Measurements from ENCODE around the gene PTPRN2.
"Not testable (repeated sequence)": the region's sequence is repeated elsewhere in the genome, so short reads cannot be mapped to it uniquely, and the experiment has no call there.

PTPRN2 gene

DNA sequence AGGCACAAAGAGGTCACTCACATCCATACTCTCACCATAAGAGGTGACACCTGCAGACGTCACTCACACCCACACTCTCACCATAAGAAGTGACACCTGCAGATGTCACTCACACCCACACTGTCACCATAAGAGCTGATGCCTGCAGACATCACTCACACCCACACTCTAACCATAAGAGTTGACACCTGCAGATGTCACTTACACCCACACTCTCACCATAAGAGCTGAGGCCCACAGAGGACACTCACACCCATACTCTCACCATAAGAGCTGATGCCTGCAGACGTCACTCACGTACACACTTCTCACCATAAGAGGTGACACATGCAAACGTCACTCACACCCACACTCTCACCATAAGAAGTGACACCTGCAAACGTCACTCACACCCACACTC, 255.1 kb downstream of the PTPRN2 start:
- DNase-seq, result not testable (repeated sequence)

- DNase-seq, result not testable (repeated sequence)
Observed at GRCh38 chr7:158331826-158332450, 255.7 kb downstream of the PTPRN2 start.

DNA sequence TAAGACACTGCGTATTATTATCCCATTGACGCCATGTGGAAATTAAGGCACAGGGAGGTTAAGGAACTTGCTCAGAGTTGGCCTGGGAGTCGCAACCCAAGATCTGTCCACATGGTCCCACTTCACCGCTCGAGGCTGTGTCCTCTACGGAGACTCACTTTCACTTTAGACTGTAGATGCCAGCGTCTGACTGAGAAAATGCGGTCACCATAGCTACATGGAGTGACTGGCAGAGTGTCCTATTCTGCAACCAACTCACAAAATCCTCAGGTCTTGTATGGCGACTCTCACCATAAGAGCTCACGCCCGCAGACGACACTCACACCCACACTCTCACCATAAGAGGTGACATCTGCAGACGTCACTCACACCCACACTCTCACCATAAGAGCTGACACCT, 257.9 kb downstream of the PTPRN2 start:
- no peak for DNase-seq

GRCh38 chr7:158329014-158329610, 258.5 kb downstream of the PTPRN2 start:
- no peak for DNase-seq

GRCh38 chr7:158328376-158329013, 259.1 kb downstream of the PTPRN2 start:
- no peak for DNase-seq

DNA sequence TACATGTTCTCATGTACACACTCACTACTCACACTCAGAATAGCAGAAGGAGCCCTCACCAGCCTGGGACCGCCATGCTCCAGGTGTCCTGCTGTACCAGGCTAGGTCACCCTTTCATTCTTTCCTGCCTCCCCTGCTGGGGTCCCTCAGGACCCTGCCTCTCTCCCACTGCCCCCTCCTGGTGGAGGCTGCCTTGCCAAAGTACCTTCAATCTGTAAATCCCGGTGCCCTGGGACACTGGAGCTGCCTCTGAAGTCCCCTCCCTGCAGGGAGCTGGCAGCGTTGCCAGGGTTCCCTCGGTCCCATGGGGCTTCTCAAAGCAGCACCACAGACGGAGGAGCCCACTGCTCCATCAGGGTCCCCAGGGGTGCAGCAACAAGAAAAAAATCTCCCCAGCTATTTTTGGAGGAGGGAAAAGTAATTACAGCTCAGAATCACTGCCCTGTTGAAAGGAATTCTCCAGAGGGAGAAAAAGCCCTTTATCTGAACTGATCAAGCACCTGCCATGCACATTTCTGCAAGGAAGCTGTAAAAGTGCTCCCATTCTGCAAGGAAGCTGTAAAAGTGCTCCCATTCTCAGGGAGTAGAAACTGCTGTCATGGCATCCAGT, 259.9 kb downstream of the PTPRN2 start:
- DNase-seq, result no peak

- DNase-seq, result no peak
Observed at GRCh38 chr7:158327012-158327411, 260.6 kb downstream of the PTPRN2 start.

DNA sequence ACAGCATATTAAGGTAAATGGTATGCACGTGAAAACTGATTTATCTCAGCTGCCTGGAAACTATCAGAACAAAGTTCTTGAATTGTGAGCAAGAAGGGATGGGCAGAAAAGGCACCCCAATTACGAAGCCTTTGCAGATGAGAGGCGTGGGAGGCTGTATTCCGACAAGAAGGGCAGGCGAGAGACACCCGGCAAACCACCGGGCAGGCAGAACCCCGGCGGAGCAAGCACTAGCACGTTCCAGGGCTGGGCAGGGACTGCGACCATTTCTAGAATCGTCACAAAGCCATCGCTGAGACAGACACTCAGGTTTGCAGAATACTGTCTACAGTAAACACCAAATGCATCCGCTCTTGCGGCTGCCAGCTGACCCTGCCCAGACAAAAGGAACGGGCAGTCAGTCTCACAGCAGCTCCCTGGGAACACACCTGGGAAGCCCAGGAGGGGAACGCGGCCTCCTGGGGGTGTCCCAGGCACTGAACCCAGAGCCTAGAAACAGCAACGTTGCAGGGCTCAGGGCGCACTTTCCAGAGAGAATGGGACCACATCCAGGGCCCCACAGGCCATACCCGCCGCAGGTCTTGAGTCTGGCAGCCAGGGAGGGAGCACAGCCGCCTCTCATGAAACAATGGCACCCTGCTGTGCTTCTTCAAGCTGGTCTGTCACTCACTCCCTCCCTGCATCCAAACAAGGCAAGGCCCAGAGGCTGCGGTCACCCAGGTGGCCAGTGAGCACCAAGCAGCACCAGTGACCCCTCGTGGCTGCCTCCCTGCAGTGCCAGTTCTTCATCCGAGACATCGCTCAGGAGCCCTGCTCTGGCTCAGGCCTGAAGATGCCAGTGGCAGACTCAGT, 261.9 kb downstream of the PTPRN2 start:
- no peak for DNase-seq

DNA sequence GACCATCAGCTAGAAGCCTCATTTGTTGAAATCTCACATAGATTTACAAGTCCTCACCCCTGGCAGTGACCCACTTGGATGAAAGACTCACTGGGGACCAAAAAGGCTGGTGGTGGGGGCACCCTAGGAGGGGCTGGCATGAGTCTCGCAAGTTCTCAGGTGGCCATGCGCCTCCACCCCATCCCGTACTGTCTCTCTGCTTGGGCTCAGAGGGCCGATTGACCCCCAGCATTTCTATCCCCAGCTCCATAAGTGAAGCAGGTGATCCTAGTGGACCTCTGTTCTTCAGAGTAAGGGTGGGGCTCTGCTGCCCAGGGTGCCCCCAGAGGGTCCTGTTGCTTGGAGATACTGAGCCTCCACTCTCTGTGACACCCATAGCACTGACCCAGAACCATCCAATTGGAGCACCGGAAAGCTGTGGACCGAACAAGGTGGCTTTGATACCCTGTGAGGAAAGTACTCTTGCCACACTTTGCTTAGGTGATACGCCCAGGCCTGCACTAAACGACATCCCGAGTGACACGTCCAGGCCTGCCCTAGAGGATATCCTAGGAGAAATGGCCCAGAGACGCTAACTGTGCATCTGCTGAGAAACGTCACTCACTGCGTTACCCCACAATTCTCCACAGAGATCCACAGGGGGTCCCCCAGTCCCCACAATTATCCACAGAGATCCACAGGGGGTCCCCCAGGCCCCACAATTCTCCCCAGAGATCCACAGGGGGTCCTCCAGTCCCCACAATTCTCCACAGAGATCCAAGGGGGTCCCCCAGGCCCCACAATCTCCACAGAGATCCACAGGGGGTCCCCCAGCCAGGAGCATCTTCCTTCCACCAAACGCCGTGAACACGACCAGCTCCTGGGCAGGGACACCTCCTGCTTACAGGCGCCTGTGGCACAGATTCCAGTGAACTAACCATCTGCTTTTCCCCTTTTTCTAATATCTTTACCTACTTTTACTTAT, 262.9 kb downstream of the PTPRN2 start:
- DNase-seq, result no peak

DNA sequence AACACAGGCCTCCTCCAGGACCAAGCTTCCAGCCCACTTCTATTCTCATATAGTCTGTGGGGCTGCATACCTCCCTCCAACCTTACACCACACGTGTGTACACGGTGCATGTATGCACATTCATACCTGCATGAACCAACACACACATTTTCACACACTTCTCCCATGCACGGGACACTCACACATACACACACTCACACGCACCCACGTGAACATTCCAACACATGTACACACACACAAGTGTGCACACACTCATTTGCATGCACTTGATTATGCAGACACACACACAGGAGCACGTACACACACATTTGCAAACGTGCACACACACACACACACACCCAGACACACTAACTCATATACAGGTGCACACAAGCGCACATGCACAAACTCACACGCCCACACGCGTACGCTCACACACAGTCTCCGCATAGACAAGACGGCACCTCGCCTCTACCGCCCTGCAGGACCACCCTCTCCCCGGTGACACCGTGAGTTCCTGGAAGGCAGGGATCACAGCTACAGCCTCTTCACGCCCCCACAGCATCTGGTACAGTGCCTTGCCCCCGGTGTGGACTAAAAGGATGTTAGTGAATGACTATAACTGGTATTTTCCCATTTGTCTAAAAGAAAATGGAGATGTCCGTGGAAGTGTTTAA, 263.8 kb downstream of the PTPRN2 start:
- DNase-seq, result no peak

- DNase-seq, result no peak
Observed at GRCh38 chr7:158322616-158323530, 264.8 kb downstream of the PTPRN2 start.

DNA sequence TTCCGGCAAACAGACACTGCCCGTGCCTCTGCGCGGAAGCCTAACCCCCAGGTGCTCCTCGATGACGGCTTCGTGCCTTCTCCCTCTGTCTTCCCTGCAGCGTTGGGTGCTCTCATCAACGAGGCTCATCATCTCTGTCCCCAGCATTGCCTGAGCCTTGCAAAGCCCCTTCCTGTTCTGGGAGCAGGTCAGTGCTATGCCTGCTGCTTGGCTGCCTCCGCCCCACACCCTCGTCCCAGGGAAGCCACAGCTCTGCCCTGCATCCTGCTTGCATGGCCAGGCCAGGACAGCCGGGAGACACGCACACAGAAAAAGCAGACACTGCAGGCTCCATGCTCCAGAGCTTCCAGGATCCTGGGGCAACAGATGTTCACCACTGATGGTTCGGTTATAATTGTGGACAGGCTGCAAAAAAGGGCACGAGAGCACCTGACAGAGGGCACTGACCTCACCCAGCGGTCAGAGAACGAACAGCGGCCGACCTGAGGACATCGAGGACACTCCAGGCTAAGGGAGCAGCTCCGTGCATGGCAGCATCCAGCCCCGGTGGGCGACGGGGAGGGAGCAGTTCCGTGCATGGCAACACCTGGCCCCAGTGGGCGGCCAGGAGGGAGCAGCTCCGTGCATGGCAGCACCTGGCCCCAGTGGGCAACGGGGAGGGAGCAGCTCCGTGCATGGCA, 265.5 kb downstream of the PTPRN2 start:
- no peak for DNase-seq

- DNase-seq, result no peak
Observed at GRCh38 chr7:158321056-158321700, 266.4 kb downstream of the PTPRN2 start.

- no peak for DNase-seq
Observed at GRCh38 chr7:158320328-158320727, 267.3 kb downstream of the PTPRN2 start.

DNA sequence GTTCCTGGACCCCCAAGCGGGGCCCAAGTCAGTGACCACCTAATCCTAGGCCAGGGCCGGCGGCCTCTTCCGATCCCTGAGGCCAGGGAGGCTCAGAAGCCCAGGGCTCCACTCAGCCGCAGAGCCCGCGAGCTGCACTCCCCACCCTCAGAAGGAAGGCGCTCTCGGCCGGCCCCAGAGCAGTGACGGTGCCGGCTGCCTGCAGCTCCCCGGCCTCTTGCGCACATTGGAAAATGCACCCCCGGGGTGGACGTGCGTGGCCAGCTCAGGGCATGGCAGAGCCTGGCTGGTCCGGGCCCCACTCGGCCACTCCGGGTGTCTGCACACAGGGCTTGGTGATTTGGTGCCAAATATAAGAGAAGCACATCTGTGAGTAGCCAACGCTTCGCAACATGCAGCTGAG, 269.1 kb downstream of the PTPRN2 start:
- no peak for DNase-seq

GRCh38 chr7:158317238-158318205, 270.1 kb downstream of the PTPRN2 start:
- no peak for DNase-seq

GRCh38 chr7:158316466-158317031, 271.1 kb downstream of the PTPRN2 start:
- no peak for DNase-seq
